Gastrocnemius medialis (tissue), 4 donors: Measurements from ENCODE around the gene SIAE.

Experiments used
- CTCF ChIP-seq, 5 experiments: fragments of 450-650 bp in 3 of 5; fragments of 200-600 bp in 2 of 5; sonication (generic) in 2 of 5; IDR thresholded peaks in 4 of 5; conservative IDR thresholded peaks in 1 of 5; 1 replicate in 4 of 5; 2 replicates in 1 of 5; pipeline ENCODE4 v1.5.1; 2016 to 2019; ENCODE audit warnings: antibody characterized with exemption in 5 of 5, mild to moderate bottlenecking in 3 of 5, moderate library complexity in 3 of 5
- POLR2A ChIP-seq, 2 donors: fragments of 450-650 bp; IDR thresholded peaks; one replicate each; pipeline ENCODE4 v1.6.1; 2017; ENCODE audit warnings: antibody characterized with exemption in 2 of 2, mild to moderate bottlenecking in 2 of 2, moderate library complexity in 2 of 2

- TF ChIP-seq CTCF (IDR thresholded peaks at IDR 0.05 in 4 of 5, conservative IDR thresholded peaks at IDR 0.05 in 1 of 5) (no peak), POLR2A (IDR thresholded peaks at IDR 0.05) (no peak)
Measured at GRCh38 chr11:124667601-124668000, 5.9 kb downstream of the SIAE start.
